K562 (cell line): ENCODE results near the gene POLD1. TPM values are rescaled to one million over a fixed set of nuclear protein-coding genes. Genes with fewer than 3 reads are reported as not detected.
A peak's percentile ranks its signal among the peaks of the same experiment; 100 is the strongest.

Experiments used
- ARID1B ChIP-seq: fragments of 450-650 bp; IDR thresholded peaks from 2 replicates; pipeline ENCODE4 v1.6.1; 2016; ENCODE audit warnings: antibody characterized with exemption, mild to moderate bottlenecking, inconsistent platforms
- FOXP1 ChIP-seq: sonication (generic); formaldehyde crosslinking; IDR thresholded peaks from 2 replicates; pipeline ENCODE4 v1.8.0; 2022; ENCODE audit warnings: mild to moderate bottlenecking, missing genetic modification reagents
- HLTF ChIP-seq: fragments of 450-650 bp; IDR thresholded peaks from 2 replicates; pipeline ENCODE4 v1.6.1; 2016
- MEIS2 ChIP-seq: fragments of 450-650 bp; IDR thresholded peaks from 2 replicates; pipeline ENCODE4 v1.6.1; 2014; ENCODE audit warnings: mild to moderate bottlenecking; ENCODE audit not compliant: partially characterized antibody
- MNT ChIP-seq, 2 experiments: fragments of 450-650 bp; conservative IDR thresholded peaks; 2 replicates each; pipeline ENCODE4 v1.6.1; 2017; ENCODE audit warnings: mild to moderate bottlenecking in 2 of 2, moderate library complexity in 2 of 2
- POLR2G ChIP-seq: fragments of 200-400 bp; formaldehyde crosslinking; IDR thresholded peaks from 2 replicates; pipeline ENCODE4 v1.6.1; 2017; ENCODE audit warnings: low read depth, mild to moderate bottlenecking, antibody characterized with exemption, low read length, moderate library complexity
- SAP30 ChIP-seq: fragments of 200-600 bp; sonication (generic); IDR thresholded peaks from 2 replicates; pipeline ENCODE4 v1.6.1; 2012; ENCODE audit warnings: borderline replicate concordance, low read depth, mild to moderate bottlenecking, moderate library complexity, low read length, control low read depth, inconsistent platforms; ENCODE audit not compliant: insufficient read depth, poor library complexity, severe bottlenecking
- SIN3A ChIP-seq, 2 experiments: fragments of 150-350 bp in 1 of 2; IDR thresholded peaks; 2 replicates each; pipeline ENCODE4 v1.6.1; 2011 to 2016; ENCODE audit warnings: borderline replicate concordance in 2 of 2, low read depth in 2 of 2, low read length in 2 of 2, mild to moderate bottlenecking in 2 of 2, moderate library complexity in 2 of 2; ENCODE audit not compliant: control insufficient read depth in 1 of 2
- TOE1 ChIP-seq, 2 experiments: fragments of 450-650 bp in 1 of 2; sonication (generic) in 1 of 2; formaldehyde crosslinking in 1 of 2; IDR thresholded peaks; 2 replicates each; pipeline versions ENCODE4 v1.7.1 to v1.8.0; 2016 to 2022; ENCODE audit warnings: borderline replicate concordance in 2 of 2, mild to moderate bottlenecking in 2 of 2, antibody characterized with exemption in 1 of 2, inconsistent platforms in 1 of 2, low read depth in 1 of 2, missing genetic modification reagents in 1 of 2, moderate library complexity in 1 of 2
- TRIM28 ChIP-seq: fragments of 450-650 bp; IDR thresholded peaks from 2 replicates; pipeline ENCODE4 v1.6.1; 2017
- ZBTB43 ChIP-seq: sonication (generic); formaldehyde crosslinking; IDR thresholded peaks from 2 replicates; pipeline ENCODE4 v1.8.0; 2023; ENCODE audit warnings: mild to moderate bottlenecking, missing genetic modification reagents
- ZHX1 ChIP-seq: fragments of 150-350 bp; conservative IDR thresholded peaks from 2 replicates; pipeline ENCODE4 v1.6.1; 2014; ENCODE audit warnings: low read length
- ZNF316 ChIP-seq: fragments of 450-650 bp; IDR thresholded peaks from 2 replicates; pipeline ENCODE4 v1.6.1; 2016
- ZNF778 ChIP-seq: fragments of 450-650 bp; formaldehyde crosslinking; IDR thresholded peaks from 2 replicates; pipeline ENCODE4 v1.4.0; 2020; ENCODE audit warnings: mild to moderate bottlenecking, moderate library complexity
- polyA plus RNA-seq, 8 experiments: library from polyadenylated mRNA; depleted of rRNA in 4 of 8; stranded (reverse) in 5 of 8; unstranded in 3 of 8; fragments of >200 nt; fragmentation: Nextera tagmentation in 2 of 8; fragmentation: Illumina TruSeq in 1 of 8; extraction: Ambion mirVana in 2 of 8; extraction: Trizol in 1 of 8; gene quantifications; 2 replicates each; pipeline versions ENCODE4 v1.2.1 to v1.2.3, GENCODE V29; 2011 to 2014; ENCODE audit warnings: inconsistent platforms in 1 of 8, missing spikeins in 1 of 8
- total RNA-seq, 7 experiments: library from RNA; depleted of rRNA in 6 of 7; stranded (reverse); fragments of >200 nt in 6 of 7; fragmentation: Illumina TruSeq in 2 of 7; extraction: Trizol in 2 of 7; gene quantifications; 2 replicates each; pipeline versions ENCODE4 v1.2.1 to v1.2.3, GENCODE V29; 2011 to 2021; ENCODE audit warnings: low replicate concordance in 1 of 7
- TF ChIP-seq, protein P1 (sequence below): sonication (generic); formaldehyde crosslinking; IDR thresholded peaks from 2 replicates; pipeline ENCODE4 v1.8.0; 2022; ENCODE audit warnings: mild to moderate bottlenecking, missing genetic modification reagents

POLD1 gene
- total and polyA plus RNA-seq, 9 of the 15 experiments (the other 6 are each of a cell fraction or from before 2014, with no cell fraction given), result 1.3 to 312 (median 47.8) TPM

GRCh38 chr19:50384685-50385535, 763 bp downstream of the POLD1 start (continued):
- TF ChIP-seq ZBTB43 (CRISPR knock-in tag) (no peak), ZHX1 (no peak), SIN3A (IDR thresholded peaks at IDR 0.05; ENCODE audit: borderline replicate concordance in 2 of 2, control insufficient read depth in 1 of 2, low read depth in 2 of 2, low read length in 2 of 2) (0 out of 4 replicates have a peak, but pooled peaks have one; percentile 32 to 41), POLR2G (peak; percentile 18; the same call in 1 of the 2 replicates), ZNF778 (CRISPR knock-in tag) (no peak), HLTF (0 out of 2 replicates have a peak, but pooled peaks have one; percentile 27), TRIM28 (0 out of 2 replicates have a peak, but pooled peaks have one; percentile 37), TOE1 (IDR thresholded peaks at IDR 0.05; ENCODE audit: borderline replicate concordance) (0 out of 2 replicates have a peak, but pooled peaks have one; percentile 16), TOE1 (CRISPR knock-in tag; IDR thresholded peaks at IDR 0.05; ENCODE audit: borderline replicate concordance, low read depth) (no peak), SAP30 (peak; percentile 55), ARID1B (peak; percentile 11; the same call in 1 of the 2 replicates), MEIS2 (no peak), ZNF316 (peak; percentile 45), FOXP1 (CRISPR knock-in tag) (peak; percentile 57; the same call in 1 of the 2 replicates), MNT (conservative IDR thresholded peaks at IDR 0.05) (peak in 1 of 2 experiments; percentile 23; a peak in 3 of 4 replicates)
- TF ChIP-seq, protein P1, sequence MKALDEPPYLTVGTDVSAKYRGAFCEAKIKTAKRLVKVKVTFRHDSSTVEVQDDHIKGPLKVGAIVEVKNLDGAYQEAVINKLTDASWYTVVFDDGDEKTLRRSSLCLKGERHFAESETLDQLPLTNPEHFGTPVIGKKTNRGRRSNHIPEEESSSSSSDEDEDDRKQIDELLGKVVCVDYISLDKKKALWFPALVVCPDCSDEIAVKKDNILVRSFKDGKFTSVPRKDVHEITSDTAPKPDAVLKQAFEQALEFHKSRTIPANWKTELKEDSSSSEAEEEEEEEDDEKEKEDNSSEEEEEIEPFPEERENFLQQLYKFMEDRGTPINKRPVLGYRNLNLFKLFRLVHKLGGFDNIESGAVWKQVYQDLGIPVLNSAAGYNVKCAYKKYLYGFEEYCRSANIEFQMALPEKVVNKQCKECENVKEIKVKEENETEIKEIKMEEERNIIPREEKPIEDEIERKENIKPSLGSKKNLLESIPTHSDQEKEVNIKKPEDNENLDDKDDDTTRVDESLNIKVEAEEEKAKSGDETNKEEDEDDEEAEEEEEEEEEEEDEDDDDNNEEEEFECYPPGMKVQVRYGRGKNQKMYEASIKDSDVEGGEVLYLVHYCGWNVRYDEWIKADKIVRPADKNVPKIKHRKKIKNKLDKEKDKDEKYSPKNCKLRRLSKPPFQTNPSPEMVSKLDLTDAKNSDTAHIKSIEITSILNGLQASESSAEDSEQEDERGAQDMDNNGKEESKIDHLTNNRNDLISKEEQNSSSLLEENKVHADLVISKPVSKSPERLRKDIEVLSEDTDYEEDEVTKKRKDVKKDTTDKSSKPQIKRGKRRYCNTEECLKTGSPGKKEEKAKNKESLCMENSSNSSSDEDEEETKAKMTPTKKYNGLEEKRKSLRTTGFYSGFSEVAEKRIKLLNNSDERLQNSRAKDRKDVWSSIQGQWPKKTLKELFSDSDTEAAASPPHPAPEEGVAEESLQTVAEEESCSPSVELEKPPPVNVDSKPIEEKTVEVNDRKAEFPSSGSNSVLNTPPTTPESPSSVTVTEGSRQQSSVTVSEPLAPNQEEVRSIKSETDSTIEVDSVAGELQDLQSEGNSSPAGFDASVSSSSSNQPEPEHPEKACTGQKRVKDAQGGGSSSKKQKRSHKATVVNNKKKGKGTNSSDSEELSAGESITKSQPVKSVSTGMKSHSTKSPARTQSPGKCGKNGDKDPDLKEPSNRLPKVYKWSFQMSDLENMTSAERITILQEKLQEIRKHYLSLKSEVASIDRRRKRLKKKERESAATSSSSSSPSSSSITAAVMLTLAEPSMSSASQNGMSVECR, result peak; percentile 63; the same call in 1 of the 2 replicates
